GM18909 (cell line): ENCODE data around the gene KRT15.

Source experiments
- ATAC-seq: cut with Tn5 transposase; IDR thresholded peaks from one replicate; pipeline ENCODE4 v1.9.1; 2021; ENCODE audit warnings: mild to moderate bottlenecking; ENCODE audit not compliant: unreplicated experiment, poor library complexity

Gene KRT15

GRCh38 chr17:41507315-41507880 is 11.3 kb downstream of the KRT15 start:
- ATAC-seq: no peak

DNA sequence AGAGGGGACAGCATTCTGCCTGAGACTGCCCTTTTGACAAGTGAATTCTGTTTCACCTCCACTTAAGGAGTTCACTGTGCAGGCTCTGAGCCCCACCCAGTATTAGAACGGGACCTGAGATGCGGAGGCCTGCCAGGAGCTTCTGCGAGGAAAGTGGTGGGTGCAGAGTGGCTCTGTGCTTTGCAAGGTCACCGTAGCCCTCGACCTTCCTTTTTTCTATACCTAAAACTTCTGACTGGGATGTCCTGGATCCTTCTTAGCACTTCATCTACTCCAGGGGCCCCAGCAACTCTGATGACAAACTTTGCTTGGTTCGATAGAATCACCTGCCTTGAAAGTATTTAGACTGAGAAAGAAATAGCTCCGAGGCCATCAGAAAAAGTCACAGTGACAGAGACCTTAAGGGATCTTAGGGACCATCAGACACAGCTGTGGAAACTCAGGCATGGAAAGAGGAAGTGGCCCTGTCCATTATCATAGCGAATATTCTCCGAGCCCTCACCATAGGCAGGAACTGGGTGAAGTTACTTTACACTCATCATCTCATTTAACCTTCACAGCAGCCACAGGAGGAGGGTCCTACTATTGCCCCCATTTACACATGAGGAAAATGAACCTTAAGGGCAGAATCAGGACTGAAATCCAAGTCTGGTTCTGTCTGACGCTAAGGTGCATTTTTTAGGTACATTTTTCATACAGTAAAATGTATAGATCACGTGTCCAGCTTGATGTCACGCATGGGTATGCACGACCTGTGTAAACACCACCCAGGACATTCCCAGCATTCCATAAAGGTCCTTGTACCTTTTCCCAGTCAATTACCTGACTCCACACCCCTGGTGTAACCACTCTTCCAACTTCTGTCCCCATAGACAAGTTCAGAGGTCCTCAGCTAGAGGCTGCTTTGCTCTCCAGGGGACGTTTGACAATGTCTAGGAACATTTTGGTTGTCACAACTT is 12.6 kb downstream of the KRT15 start:
- ATAC-seq: no peak

DNA sequence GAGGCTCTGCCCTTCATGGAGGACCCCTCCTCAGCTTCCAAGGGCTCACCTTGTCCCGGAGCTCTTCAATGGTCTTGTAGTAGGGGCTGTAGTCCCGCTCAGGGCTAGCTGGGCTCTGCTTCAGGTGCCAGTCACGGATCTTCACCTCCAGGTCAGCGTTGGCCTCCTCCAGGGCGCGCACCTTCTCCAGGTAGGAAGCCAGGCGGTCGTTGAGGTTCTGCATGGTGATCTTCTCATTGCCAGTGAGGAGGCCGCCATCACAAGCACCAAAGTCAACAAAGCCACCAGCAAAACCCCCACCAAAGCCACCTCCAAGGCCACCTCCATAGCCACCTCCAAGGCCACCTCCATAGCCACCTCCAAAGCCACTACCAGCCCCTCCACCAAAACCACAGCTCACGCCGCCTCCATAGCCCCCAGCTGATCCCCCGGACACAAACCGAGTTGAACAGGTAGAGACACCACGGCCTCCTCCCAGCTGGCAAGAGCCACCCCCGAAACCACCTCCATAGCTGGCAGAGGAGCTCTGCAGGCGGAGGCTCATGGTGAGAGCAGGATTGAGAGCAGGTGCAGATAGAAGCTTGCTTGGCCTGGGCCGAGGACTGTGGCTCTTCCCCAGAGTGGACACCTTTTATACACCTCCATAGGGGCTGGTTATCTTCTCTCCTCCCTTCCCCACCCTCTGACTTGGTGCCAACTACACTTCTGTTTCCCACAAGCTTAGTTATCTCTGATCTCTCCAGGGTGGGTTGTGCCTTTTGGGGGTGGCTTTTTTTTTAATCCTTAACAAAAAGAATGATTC is 13.5 kb downstream of the KRT15 start, which contains the start of gene KRT13:
Gene KRT13, minus strand, starts transcription at position 606 of the 802 bp plus-strand sequence. Its CDS starts 62 bp downstream, at position 544.
- ATAC-seq: no peak

DNA sequence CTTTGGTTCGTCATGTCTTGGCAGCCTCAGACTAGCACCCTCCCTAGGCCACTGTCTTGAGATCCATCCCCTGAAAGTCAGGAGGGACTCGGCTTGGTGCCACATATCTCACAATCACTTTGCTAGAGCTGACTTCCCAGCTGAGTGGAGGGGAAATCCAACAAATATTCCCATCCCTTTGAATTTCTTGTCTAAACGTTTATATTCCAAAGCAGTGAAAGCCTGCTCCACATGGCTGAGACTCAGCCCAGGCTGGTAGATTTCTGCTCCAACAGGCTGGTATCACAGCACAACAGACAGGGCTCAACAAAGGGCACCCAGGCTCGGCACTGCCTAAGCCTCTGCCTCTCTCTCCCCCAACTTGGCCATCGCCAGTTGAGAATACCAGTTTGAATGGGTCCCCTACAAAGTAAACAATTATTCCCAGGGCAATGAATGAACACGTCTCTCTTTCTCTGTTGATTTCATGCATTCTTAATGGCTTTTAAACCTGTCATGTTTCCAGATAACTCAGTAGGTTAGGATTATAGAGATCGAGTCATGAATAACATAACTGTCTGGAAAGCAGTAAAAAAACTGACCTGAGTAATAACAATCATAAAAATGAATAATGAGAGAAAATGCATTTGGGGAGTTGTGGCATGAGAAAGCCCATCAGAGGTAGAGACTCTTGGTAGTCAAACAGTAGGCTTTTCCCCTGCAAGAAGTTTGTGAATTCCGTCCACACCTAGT is 14.3 kb downstream of the KRT15 start:
- no peak for ATAC-seq

GRCh38 chr17:41503202-41503601 is 15.5 kb downstream of the KRT15 start:
- ATAC-seq: no peak

DNA sequence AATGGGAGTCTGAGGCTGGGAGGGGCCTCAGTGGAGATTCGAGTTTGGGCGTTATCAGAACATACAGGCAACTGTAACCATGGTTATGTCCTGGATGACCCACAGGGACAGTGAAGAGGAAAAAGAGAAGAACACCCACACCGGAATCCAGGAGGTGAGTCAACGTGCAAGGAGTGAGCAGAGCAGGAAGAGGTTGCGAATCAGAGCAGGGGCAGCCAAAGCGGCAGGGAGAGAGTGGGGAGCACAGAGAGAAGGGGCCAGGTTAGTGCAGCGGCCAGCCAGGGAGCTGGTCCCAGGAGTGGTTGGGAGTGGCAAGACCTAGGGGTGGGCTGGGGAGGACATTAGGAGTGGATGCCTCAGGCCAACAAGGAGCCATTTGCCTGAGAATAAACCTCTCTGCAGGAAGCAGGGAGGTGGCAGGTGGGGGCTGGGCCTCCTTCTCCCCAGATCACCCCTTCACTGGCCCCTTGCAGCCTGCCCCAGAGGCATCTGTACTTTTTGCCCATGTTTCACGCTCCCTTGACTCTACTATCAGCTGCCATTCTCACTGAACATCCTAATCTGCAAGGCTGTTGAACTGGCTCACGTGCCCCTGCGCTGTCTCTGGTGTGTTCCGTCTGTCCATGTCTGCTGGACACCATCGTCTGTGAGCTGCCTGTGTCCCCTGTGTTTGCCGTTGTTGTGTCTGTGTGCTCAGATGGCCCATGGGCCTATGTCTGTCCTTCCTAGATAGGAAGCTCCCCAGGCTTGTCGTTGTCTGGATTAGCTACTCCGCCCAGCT is 18.4 kb downstream of the KRT15 start:
- ATAC-seq: no peak

DNA sequence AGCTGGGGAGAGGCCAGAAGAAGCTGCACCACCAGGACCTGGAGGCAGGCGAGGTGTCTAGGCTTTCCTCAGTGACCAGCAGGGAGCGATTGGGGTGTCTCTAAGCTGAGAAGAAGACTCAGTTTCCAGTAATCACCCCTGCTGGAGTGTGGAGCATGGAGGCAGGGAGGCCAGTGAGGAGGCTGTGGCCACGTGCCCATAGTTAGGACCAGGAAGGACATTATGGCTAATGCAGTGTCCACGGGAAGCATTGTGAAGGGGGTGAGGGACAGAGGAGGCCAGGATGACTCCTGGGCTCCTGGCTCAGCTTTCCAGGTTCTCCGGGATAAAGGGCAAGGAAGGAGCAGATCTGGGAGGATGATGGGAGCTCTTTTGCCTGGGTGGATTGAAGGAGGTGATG is 19.0 kb downstream of the KRT15 start:
- ATAC-seq: no peak

DNA sequence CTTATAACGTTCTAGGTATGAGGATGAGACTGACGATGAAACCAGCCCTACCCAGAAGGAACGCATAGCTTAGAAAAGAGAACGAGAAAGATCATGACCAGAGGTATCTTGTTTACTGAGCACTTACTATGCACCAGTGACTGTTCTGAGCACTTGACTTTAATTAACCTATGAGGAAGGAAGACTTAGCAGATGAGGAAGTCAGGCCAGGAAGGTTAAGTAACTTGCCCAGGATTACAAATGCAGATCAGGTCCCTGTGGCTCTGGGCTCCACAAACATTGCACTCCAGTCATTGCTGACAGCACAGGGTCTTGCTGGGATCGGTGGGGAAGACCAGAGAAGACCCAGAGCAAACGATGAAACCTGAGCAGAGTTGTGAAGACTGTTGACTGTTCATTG is 20.4 kb downstream of the KRT15 start:
- ATAC-seq: no peak

- ATAC-seq: no peak
Measured at GRCh38 chr17:41496803-41497484, 21.7 kb downstream of the KRT15 start.

DNA sequence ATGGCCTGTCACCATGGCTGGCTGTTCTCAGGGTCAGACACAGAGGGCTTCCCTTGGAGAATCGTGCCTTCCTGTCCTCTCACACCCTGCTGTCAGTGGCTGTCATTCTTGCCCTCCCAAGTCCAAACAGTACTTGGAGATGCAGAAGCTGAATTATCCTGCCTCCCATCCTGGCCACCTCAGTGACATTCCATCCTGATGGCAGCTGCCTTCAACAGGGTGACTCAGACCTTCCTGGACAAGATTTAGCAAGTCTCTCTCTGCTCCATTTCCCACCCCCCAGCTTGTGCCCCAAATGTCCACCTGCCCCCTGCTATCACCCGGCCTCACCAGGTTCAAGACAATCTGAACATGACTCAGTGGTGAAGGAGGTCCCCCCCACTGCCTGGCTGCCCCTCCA is 24.2 kb downstream of the KRT15 start:
- no peak for ATAC-seq

DNA sequence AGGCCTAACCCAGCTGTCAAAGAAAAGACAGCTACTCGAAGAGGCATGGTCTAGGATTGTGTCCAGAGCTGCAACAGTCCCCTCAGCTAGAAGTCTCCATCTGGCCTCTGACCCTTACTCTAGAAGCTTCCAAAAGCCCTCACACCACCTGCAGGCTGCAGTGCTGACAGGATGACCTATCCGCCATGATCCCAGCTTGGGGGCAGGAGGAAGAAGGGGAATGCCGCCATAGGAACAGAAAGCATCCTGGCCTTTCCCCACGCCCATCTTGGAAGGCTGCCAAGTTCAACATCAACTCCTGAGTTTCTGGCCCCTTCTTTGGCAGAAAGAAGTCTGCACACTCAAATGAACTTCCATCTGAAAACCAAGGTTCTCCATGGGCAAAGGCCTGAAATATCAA is 25.9 kb downstream of the KRT15 start:
- ATAC-seq: no peak

GRCh38 chr17:41492351-41492750 is 26.3 kb downstream of the KRT15 start:
- no peak for ATAC-seq

DNA sequence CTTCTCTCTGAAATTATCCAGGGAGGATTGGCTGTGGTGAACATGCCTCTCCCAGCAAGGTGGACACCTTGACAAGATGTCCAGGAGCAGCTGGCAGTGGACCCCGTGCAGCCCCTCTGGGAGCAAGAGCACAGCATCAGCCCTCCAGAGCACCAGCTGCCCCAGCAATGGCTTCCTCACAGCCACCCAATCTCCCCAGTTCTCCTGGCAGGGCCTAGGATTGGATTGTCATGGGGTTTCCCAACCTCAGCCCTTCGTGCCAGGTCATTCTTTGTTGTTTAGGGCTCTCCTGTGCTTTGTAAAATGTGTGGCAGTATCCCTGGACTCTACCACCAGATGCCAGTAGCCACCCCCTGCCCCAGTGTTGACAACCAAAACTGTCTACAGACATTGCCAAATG is 27.2 kb downstream of the KRT15 start:
- ATAC-seq: no peak

DNA sequence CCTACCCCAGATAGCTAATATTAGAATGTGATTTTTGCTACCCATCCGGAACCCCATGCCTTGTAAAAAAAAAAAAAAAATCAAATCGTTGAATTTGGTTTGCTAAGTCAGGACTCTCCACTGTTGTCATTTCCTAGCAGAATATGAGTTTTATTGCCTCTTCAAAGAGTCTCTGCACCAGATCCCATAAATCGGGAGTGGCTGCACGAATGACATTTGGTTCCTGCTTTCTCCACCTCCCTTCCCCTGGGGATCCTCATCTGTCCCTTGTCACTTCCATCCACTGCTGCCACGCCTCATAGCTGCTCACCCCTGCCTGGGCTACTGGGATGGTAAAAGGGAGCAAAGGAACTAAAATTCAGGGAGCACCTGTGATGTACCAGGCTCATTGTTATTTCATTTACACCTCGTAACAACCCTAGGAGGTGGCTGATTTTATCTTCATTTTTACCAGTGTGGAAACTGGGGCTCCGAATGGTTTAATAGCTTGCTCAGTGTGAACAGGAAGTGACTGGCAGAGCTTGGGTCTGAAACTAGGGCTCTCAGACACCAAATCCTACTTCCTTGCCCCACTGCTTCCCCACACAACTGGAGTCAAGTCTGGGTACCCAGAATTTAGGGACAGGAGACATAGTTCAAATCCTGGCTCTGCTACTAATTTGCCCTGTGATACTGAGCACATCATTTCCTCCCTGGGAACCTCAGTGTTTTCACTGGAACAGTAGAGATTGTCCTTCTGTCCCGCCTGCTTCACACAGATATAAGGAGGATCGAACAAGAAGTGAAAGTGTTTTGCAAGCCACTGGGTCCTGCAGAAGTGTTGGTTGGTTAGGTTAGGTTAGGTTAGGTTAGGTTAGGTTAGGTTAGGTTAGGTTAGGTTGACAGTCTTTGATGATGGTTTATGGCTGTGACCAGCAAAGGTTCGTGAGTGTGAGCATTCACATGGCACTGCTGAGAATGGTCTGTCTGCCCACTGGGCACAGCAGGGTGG is 28.4 kb downstream of the KRT15 start:
- no peak for ATAC-seq

- no peak for ATAC-seq
Measured at GRCh38 chr17:41489531-41489930, 29.2 kb downstream of the KRT15 start, which contains the start of gene KRT36. Gene KRT36 (minus strand): TSS chr17:41489910. CDS start chr17:41489864, 46 bp downstream.

DNA sequence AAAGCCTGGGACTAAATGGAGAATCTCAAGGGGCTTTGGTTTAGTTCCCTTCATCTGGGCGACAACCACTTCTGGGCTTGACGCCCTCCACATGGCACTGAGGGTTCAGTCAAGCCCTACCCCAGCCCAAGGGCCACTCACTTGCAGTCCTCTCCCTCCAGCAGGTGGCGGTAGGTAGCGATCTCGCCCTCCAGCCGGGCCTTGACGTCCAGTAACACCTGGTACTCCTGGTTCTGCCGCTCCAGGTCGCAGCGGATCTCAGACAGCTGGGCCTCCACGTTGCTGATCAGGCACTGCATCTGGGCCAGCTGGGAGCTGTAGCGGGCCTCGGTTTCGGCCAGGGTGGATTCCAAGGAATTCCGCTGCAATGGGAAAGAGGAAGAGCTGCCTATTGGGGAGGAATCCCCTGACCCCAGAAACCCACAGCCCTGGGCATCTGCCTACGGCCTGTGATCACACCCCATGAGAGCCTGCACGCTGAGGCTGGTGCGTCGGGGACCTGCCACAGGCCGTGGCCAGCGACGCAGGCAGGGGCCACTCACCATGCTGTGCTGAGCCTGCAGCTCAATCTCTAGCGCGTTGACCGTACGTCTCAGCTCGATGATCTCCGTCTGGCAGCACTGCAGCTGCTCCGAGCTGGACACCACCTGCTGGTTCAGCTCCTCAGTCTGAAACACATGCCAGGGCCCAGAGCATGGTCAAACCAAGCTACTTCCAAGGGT is 31.7 kb downstream of the KRT15 start:
- ATAC-seq: no peak

DNA sequence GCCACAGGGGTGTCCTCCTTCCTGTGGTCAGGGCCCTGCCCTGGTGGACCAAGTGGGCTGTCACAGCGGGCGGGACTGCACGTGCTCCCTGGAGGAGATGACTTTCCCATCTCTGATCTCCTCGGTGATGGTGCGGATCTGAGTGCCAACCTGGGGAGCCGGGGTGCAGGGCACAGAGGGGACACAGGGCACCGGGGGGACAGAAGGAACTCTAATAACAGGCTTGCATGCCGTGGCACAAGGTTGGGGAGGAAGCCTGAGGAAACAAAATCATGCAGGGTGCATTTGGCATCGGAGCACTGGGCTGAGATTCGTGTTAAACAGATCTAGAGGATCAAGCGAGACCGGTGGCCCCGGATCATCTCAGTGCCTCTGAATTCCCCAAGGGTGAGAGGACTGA is 32.4 kb downstream of the KRT15 start:
- ATAC-seq: no peak
